ENCODE results near the gene FCHSD2. TPM values are rescaled to one million over a fixed set of nuclear protein-coding genes. Genes with fewer than 3 reads are reported as not detected.

Gene FCHSD2
- polyA plus RNA-seq, 2 of the 4 experiments (the other 2 are of a cell fraction) = 10.5 to 19.0 TPM

- no peak for TF ChIP-seq RAD21 (conservative IDR thresholded peaks at IDR 0.05 in 1 of 2, IDR thresholded peaks at IDR 0.05 in 1 of 2)
- TF ChIP-seq HES2 (IDR thresholded peaks at IDR 0.05) = no peak
These were observed 94.2 kb downstream of the FCHSD2 start (continued) for GRCh38 chr11:73047773-73048371.

- no peaks in the 10 kb centered on the region for H3K4me1 ChIP-seq
- ATAC-seq = no peak
- no peak for TF ChIP-seq CTCF (IDR thresholded peaks at IDR 0.05)
- TF ChIP-seq FOSB (CRISPR knock-in tag; IDR thresholded peaks at IDR 0.05) = no peak
- TF ChIP-seq JUNB (IDR thresholded peaks at IDR 0.05) = no peak
- TF ChIP-seq KDM5A (IDR thresholded peaks at IDR 0.05) = no peak
- TF ChIP-seq USF2 (IDR thresholded peaks at IDR 0.05) = no peak
- no peak for TF ChIP-seq EHMT2 (IDR thresholded peaks at IDR 0.05; ENCODE audit: low read depth)
- TF ChIP-seq REST (IDR thresholded peaks at IDR 0.05) = no peak
- TF ChIP-seq RCOR1 (IDR thresholded peaks at IDR 0.05; ENCODE audit: low read depth, low read length) = no peak
- no peak for TF ChIP-seq POLR2AphosphoS2 (conservative IDR thresholded peaks at IDR 0.05; ENCODE audit: low read length)
- TF ChIP-seq HMGXB4 (CRISPR knock-in tag; IDR thresholded peaks at IDR 0.05; ENCODE audit: borderline replicate concordance) = no peak
- no peak for TF ChIP-seq JUN (IDR thresholded peaks at IDR 0.05)
- no peak for TF ChIP-seq RARB (CRISPR knock-in tag; IDR thresholded peaks at IDR 0.05)
- no peak for TF ChIP-seq MAX (IDR thresholded peaks at IDR 0.05)
- TF ChIP-seq RFX5 (IDR thresholded peaks at IDR 0.05) = no peak
- no peak for TF ChIP-seq MAFK (IDR thresholded peaks at IDR 0.05; ENCODE audit: partially characterized antibody)
- TF ChIP-seq HOXA7 (CRISPR knock-in tag; IDR thresholded peaks at IDR 0.05) = no peak
- TF ChIP-seq ZNF302 (CRISPR knock-in tag; IDR thresholded peaks at IDR 0.05) = no peak
- no peaks in the 10 kb centered on the region for H3K9me3 ChIP-seq
- no peak overlapping the region for H3K4me2 ChIP-seq
- 79% methylated on average over 2 of the region's 2 CpGs for WGBS (ENCODE audit: missing lambda C conversion rate)
- no peak overlapping the region for H3K4me3 ChIP-seq
- no peak overlapping the region for H3K27ac ChIP-seq
- ChIA-PET POLR2A (interaction anchor here (0.6 kb wide), 1 partner anchor 128 kb away, joined by 3 read pairs; no protein-coding TSS in a partner anchor), CTCF (interaction anchor here (0.7 kb wide), 1 partner anchor 195 kb away, joined by 4 read pairs; no protein-coding TSS in a partner anchor)
- DNase-seq (ENCODE audit: low read depth in 1 of 2, low spot score in 1 of 2) = no peak
- no peak for FAIRE-seq
These were observed 102.1 kb downstream of the FCHSD2 start for GRCh38 chr11:73040046-73040445.
